Neuronal stem cell (in vitro differentiated cells): ENCODE measurements around the gene COL19A1.

Experiments
- DNase-seq: peaks from one replicate; pipeline ENCODE4 v3.0.0-alpha.2; 2013; ENCODE audit warnings: low spot score
- H2AFZ ChIP-seq: one replicate; pipeline ENCODE4 v1.6.1; 2013; ENCODE audit warnings: mild to moderate bottlenecking, low read length, inconsistent platforms
- H2AK5ac ChIP-seq: 2 replicates; pipeline ENCODE4 v1.6.1; 2013; ENCODE audit warnings: low read depth, mild to moderate bottlenecking, inconsistent platforms, low read length, moderate library complexity, mixed read lengths
- H2BK120ac ChIP-seq: 2 replicates; pipeline ENCODE4 v1.6.1; 2013; ENCODE audit warnings: low read depth, mild to moderate bottlenecking, inconsistent platforms, low read length, moderate library complexity, mixed read lengths
- H2BK12ac ChIP-seq: one replicate; pipeline ENCODE4 v1.6.1; 2013; ENCODE audit warnings: low read length, inconsistent platforms
- H2BK15ac ChIP-seq: 2 replicates; pipeline ENCODE4 v1.6.1; 2013; ENCODE audit warnings: mild to moderate bottlenecking, low read length, inconsistent platforms, mixed read lengths
- H2BK5ac ChIP-seq: one replicate; pipeline ENCODE4 v1.6.1; 2013; ENCODE audit warnings: inconsistent platforms, mild to moderate bottlenecking, low read length, moderate library complexity
- H3K14ac ChIP-seq: one replicate; pipeline ENCODE4 v1.6.1; 2013; ENCODE audit warnings: low read length, inconsistent platforms
- H3K18ac ChIP-seq: 2 replicates; pipeline ENCODE4 v1.6.1; 2013; ENCODE audit warnings: low read length, inconsistent platforms
- H3K23ac ChIP-seq: 2 replicates; pipeline ENCODE4 v1.6.1; 2013; ENCODE audit warnings: low read depth, mild to moderate bottlenecking, mixed read lengths, low read length, inconsistent platforms; ENCODE audit not compliant: poor library complexity
- H3K27ac ChIP-seq: replicated peaks from 3 replicates; pipeline ENCODE4 v1.5.1; 2013; ENCODE audit warnings: low read length, inconsistent platforms
- H3K27me3 ChIP-seq, 3 experiments: 2 replicates each; pipeline ENCODE4 v1.6.1; 2013; ENCODE audit warnings: low read length in 3 of 3, mild to moderate bottlenecking in 2 of 3, inconsistent platforms in 1 of 3, low read depth in 1 of 3, mixed read lengths in 1 of 3, moderate library complexity in 1 of 3; ENCODE audit not compliant: control insufficient read depth in 3 of 3, insufficient read depth in 3 of 3
- H3K36me3 ChIP-seq, 2 donors: replicated peaks in 1 of 2; 2 replicates each; pipeline ENCODE4 v1.6.1; 2013; ENCODE audit warnings: low read length in 2 of 2; ENCODE audit not compliant: control insufficient read depth in 2 of 2, insufficient read depth in 2 of 2
- H3K4ac ChIP-seq: 2 replicates; pipeline ENCODE4 v1.6.1; 2013; ENCODE audit warnings: inconsistent platforms, mild to moderate bottlenecking, low read length, moderate library complexity
- H3K4me1 ChIP-seq, 2 donors: 1 replicate in 1 of 2; 2 replicates in 1 of 2; pipeline ENCODE4 v1.6.1; 2013; ENCODE audit warnings: low read length in 2 of 2, low read depth in 1 of 2; ENCODE audit not compliant: control insufficient read depth in 2 of 2, insufficient read depth in 1 of 2
- H3K4me2 ChIP-seq: one replicate; pipeline ENCODE4 v1.6.1; 2013; ENCODE audit warnings: mild to moderate bottlenecking, low read length, inconsistent platforms; ENCODE audit not compliant: insufficient read depth, poor library complexity, severe bottlenecking
- H3K4me3 ChIP-seq, 2 donors: 2 replicates each; pipeline ENCODE4 v1.5.1; 2013; ENCODE audit warnings: low read length in 2 of 2, mild to moderate bottlenecking in 2 of 2, inconsistent platforms in 1 of 2, moderate library complexity in 1 of 2
- H3K79me1 ChIP-seq: one replicate; pipeline ENCODE4 v1.6.1; 2013; ENCODE audit warnings: low read depth, mild to moderate bottlenecking, inconsistent platforms, low read length, moderate library complexity
- H3K9ac ChIP-seq: one replicate; pipeline ENCODE4 v1.6.1; 2013; ENCODE audit warnings: mild to moderate bottlenecking, low read depth, low read length, inconsistent platforms; ENCODE audit not compliant: poor library complexity
- H3K9me3 ChIP-seq, 2 donors: replicated peaks in 1 of 2; 2 replicates each; pipeline versions ENCODE3 to v1.6.1; 2013; ENCODE audit warnings: low read length in 2 of 2, mild to moderate bottlenecking in 2 of 2, inconsistent platforms in 1 of 2, low read depth in 1 of 2, mixed read lengths in 1 of 2, moderate library complexity in 1 of 2; ENCODE audit not compliant: control insufficient read depth in 2 of 2, insufficient read depth in 1 of 2
- H4K8ac ChIP-seq: one replicate; pipeline ENCODE4 v1.6.1; 2013; ENCODE audit warnings: low read depth, mild to moderate bottlenecking, inconsistent platforms, low read length, moderate library complexity
- H4K91ac ChIP-seq: one replicate; pipeline ENCODE4 v1.6.1; 2013; ENCODE audit warnings: low read length, low read depth, mild to moderate bottlenecking, inconsistent platforms; ENCODE audit not compliant: poor library complexity
- WGBS, 2 donors: extraction: QIAGEN DNeasy Blood & Tissue Kit; methylation state at CpG; one replicate each; pipeline ENCODE4 v1.1.7; 2013; ENCODE audit warnings: missing lambda C conversion rate in 2 of 2, mixed read lengths in 1 of 2; ENCODE audit not compliant: insufficient read length in 2 of 2, insufficient replicate concordance in 1 of 2; ENCODE audit errors: extremely low coverage in 2 of 2; 5-methylcytosine and 5-hydroxymethylcytosine counted together

COL19A1 gene

DNA sequence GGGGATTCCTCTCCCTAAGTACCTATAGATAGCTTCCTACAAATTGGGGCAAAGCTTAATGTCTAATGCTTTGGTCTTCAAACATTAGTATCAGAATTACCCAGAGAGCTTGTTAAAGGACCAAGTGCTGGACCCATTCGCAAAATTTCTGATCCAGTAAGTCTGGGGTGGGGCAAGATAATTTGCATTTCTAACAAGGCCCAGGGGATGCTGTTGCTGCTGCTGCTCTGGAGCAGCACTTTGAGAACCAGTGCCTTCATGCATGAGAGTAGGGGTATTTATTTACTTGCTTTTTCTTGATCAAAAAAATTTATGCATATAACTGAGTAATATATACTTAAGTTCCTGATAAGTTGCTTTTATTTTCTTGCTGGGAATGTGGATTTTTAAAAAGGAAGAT, 24.5 kb upstream of the COL19A1 start:
- Histone ChIP-seq H2BK120ac (no peak overlapping the region), H3K79me1 (no peaks in the 10 kb centered on the region), H3K9ac (no peak overlapping the region), H3K14ac (no peak overlapping the region), H3K18ac (no peak overlapping the region), H2BK15ac (no peak overlapping the region), H2BK12ac (no peak overlapping the region), H3K36me3 (no peaks in the 10 kb centered on the region), H3K4me1 (no peaks in the 10 kb centered on the region), H2BK5ac (no peak overlapping the region), H3K4me3 (no peak overlapping the region), H4K91ac (no peak overlapping the region), H3K9me3 (no peaks in the 10 kb centered on the region), H3K23ac (no peak overlapping the region), H2AFZ (no peak overlapping the region), H2AK5ac (no peak overlapping the region), H3K27ac (no peak overlapping the region), H3K27me3 (no peaks in the 10 kb centered on the region), H3K4ac (no peak overlapping the region), H4K8ac (no peak overlapping the region), H3K4me2 (no peak overlapping the region)
- no CpG with 5 or more reads among the region's 1 CpG for WGBS, 2 donors
- DNase-seq = no peak

DNA sequence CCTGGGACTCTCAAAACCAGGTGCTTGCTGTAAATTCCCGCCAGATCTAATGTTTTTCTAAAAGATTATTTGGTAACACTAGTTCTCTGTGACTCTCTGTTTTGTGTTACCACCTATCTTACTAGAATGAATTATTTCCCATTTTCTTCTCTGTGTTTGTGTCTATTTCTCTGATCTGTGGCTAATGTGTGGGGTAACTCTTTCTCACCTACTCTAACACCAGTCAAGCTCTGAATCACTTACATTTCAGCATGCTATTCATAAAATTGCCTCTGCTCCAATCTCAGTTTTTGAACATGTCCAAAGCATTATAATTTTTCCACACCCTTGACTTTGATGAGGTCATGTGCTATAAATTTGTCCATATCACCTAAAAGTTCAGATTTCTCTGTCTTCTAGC, 23.2 kb upstream of the COL19A1 start:
- no peak overlapping the region for H3K4me3 ChIP-seq
- H2BK12ac ChIP-seq = no peak overlapping the region
- no peaks in the 10 kb centered on the region for H3K4me1 ChIP-seq
- H3K4ac ChIP-seq = no peak overlapping the region
- no peak overlapping the region for H3K23ac ChIP-seq
- no peak overlapping the region for H3K14ac ChIP-seq
- no peak overlapping the region for H2BK120ac ChIP-seq
- H2AK5ac ChIP-seq = no peak overlapping the region
- no CpG with 5 or more reads among the region's 1 CpG for WGBS, 2 donors
- no peaks in the 10 kb centered on the region for H3K9me3 ChIP-seq
- H2BK15ac ChIP-seq = no peak overlapping the region
- no peak overlapping the region for H2AFZ ChIP-seq
- DNase-seq = no peak
- no peak overlapping the region for H2BK5ac ChIP-seq
- H3K27me3 ChIP-seq = no peaks in the 10 kb centered on the region
- H3K4me2 ChIP-seq = no peak overlapping the region
- H3K18ac ChIP-seq = no peak overlapping the region
- no peak overlapping the region for H3K27ac ChIP-seq
- no peak overlapping the region for H4K91ac ChIP-seq
- no peak overlapping the region for H4K8ac ChIP-seq
- no peaks in the 10 kb centered on the region for H3K36me3 ChIP-seq
- no peak overlapping the region for H3K9ac ChIP-seq
- H3K79me1 ChIP-seq = no peaks in the 10 kb centered on the region

DNA sequence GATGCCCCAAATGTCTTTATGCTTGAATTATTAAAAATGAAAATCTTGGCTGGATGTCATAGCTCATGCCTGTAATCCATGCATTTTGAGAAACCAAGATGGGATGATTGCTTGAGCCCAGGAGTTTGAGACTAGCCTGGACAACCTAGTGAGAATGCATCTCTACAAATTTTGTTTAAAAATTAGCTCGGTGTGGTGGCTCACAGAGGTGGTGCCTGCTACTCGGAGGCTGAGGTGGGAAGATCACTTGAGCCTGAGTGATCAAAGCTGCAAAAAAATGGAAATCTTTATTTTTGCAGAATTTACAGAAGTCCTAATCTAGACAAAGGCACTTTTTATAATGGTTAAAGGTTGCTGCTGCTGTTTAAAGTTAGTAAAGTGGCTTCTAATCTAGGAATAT, 20.0 kb upstream of the COL19A1 start:
- Histone ChIP-seq H4K91ac (no peak overlapping the region), H2BK120ac (no peak overlapping the region), H3K4me3 (no peak overlapping the region), H3K9ac (no peak overlapping the region), H2BK15ac (no peak overlapping the region), H2BK12ac (no peak overlapping the region), H2BK5ac (no peak overlapping the region), H4K8ac (no peak overlapping the region), H2AK5ac (no peak overlapping the region), H2AFZ (no peak overlapping the region), H3K4ac (no peak overlapping the region), H3K27ac (no peak overlapping the region), H3K4me1 (no peaks in the 10 kb centered on the region), H3K4me2 (no peak overlapping the region), H3K14ac (no peak overlapping the region), H3K18ac (no peak overlapping the region), H3K27me3 (no peaks in the 10 kb centered on the region), H3K9me3 (no peaks in the 10 kb centered on the region), H3K36me3 (no peaks in the 10 kb centered on the region), H3K23ac (no peak overlapping the region), H3K79me1 (no peaks in the 10 kb centered on the region)
- WGBS, 2 donors = no CpG with 5 or more reads among the region's 2 CpGs
- no peak for DNase-seq

DNA sequence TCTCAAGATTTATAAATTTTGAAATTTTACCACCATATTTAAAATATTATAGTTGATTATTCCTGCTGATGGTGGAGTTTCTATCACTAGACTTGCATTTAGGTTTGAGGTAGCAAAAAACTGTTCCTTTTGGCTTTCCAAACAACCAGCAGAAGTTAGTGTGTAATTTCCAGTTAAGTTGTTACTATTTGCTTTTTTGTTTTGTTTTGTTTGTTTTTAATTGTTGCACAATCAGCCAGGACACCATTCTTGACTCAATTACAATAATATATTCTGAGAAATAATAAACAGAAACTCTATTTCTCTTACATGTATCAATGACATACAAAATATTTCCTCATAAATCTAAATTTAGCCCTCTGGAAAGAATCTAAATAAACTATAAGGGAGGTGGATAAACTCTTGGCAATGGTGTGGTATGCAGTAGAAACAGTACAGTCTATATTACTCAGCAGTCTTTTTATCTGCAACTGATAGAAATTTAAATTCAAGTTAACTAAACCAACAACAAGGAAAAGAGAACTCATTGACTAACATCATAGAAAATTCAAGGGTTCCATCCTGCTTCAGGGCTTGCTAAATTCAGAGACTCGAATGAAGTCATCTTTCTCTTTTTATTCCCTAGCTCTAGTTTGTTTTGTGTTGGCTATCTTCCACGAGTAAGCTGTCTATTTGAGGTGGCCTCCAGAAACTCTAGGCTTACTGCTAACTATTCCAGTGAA, 19.4 kb upstream of the COL19A1 start:
- Histone ChIP-seq H4K8ac (no peak overlapping the region), H2AFZ (no peak overlapping the region), H3K27me3 (no peaks in the 10 kb centered on the region), H3K4me1 (no peaks in the 10 kb centered on the region), H3K14ac (no peak overlapping the region), H3K18ac (no peak overlapping the region), H3K23ac (no peak overlapping the region), H2BK120ac (no peak overlapping the region), H3K27ac (no peak overlapping the region), H2BK12ac (no peak overlapping the region), H3K9me3 (no peaks in the 10 kb centered on the region), H2AK5ac (no peak overlapping the region), H2BK5ac (no peak overlapping the region), H2BK15ac (no peak overlapping the region), H3K79me1 (no peaks in the 10 kb centered on the region), H3K36me3 (no peaks in the 10 kb centered on the region), H3K4ac (no peak overlapping the region), H4K91ac (no peak overlapping the region), H3K4me3 (no peak overlapping the region), H3K4me2 (no peak overlapping the region), H3K9ac (no peak overlapping the region)
- WGBS, 2 donors = no CpG with 5 or more reads among the region's 2 CpGs
- DNase-seq = no peak
